ENCODE data around the gene SPATA6L. TPM values are rescaled to one million over a fixed set of nuclear protein-coding genes. Genes with fewer than 3 reads are reported as not detected.

Gene SPATA6L
- total RNA-seq, 4 donors from 2014 or later, result 0.51 to 13.6 (median 6.5) TPM

- no peaks in the 10 kb centered on the region for H3K4me1 ChIP-seq
- no peak for DNase-seq
- TF ChIP-seq POLR2A (IDR thresholded peaks at IDR 0.05) (no peak), CTCF (IDR thresholded peaks at IDR 0.05) (no peak)
- H3K4me3 ChIP-seq, result no peak overlapping the region
- no peaks in the 10 kb centered on the region for H3K9me3 ChIP-seq
- no peaks in the 10 kb centered on the region for H3K27me3 ChIP-seq
- H3K36me3 ChIP-seq, result no peaks in the 10 kb centered on the region
- intact Hi-C loops (cut with DNase I; ENCODE audit: low total_unique reads), result no loop called here
- H3K27ac ChIP-seq, result no peak overlapping the region
Measured at GRCh38 chr9:4584636-4585035, 81.6 kb downstream of the SPATA6L start.

- Histone ChIP-seq H3K36me3 (no peaks in the 10 kb centered on the region), H3K27ac (no peak overlapping the region), H3K9me3 (no peaks in the 10 kb centered on the region), H3K4me3 (no peak overlapping the region), H3K4me1 (no peaks in the 10 kb centered on the region), H3K27me3 (no peaks in the 10 kb centered on the region)
- intact Hi-C loops (cut with DNase I; ENCODE audit: low total_unique reads), result no loop called here
- no peak for TF ChIP-seq POLR2A (IDR thresholded peaks at IDR 0.05)
- TF ChIP-seq CTCF (IDR thresholded peaks at IDR 0.05), result no peak
- DNase-seq, result no peak
Measured at GRCh38 chr9:4583001-4583400, 83.3 kb downstream of the SPATA6L start.

- no peak for DNase-seq
- Histone ChIP-seq H3K36me3 (no peaks in the 10 kb centered on the region), H3K27ac (no peak overlapping the region)
Measured at GRCh38 chr9:4581861-4582565, 84.3 kb downstream of the SPATA6L start.

GRCh38 chr9:4581035-4581760 lies 85.1 kb downstream of the SPATA6L start:
- no peak overlapping the region for H3K27ac ChIP-seq
- H3K4me1 ChIP-seq, result no peaks in the 10 kb centered on the region
- H3K9me3 ChIP-seq, result no peaks in the 10 kb centered on the region
- TF ChIP-seq CTCF (IDR thresholded peaks at IDR 0.05) (no peak), POLR2A (IDR thresholded peaks at IDR 0.05) (no peak)
- no peaks in the 10 kb centered on the region for H3K27me3 ChIP-seq
- H3K4me3 ChIP-seq, result no peak overlapping the region
- DNase-seq, result no peak
- intact Hi-C loops (cut with DNase I; ENCODE audit: low total_unique reads), result no loop called here
- no peaks in the 10 kb centered on the region for H3K36me3 ChIP-seq

More at GRCh38 chr9:4581861-4582565, 84.3 kb downstream of the SPATA6L start:
- Histone ChIP-seq H3K27me3 (no peaks in the 10 kb centered on the region), H3K4me1 (no peaks in the 10 kb centered on the region), H3K9me3 (no peaks in the 10 kb centered on the region), H3K4me3 (no peak overlapping the region)
- intact Hi-C loops (cut with DNase I; ENCODE audit: low total_unique reads), result no loop called here
- no peak for TF ChIP-seq POLR2A (IDR thresholded peaks at IDR 0.05)
- TF ChIP-seq CTCF (IDR thresholded peaks at IDR 0.05), result no peak

GRCh38 chr9:4579001-4579400 lies 87.3 kb downstream of the SPATA6L start:
- intact Hi-C loops (cut with DNase I; ENCODE audit: low total_unique reads), result no loop called here
- Histone ChIP-seq H3K9me3 (no peaks in the 10 kb centered on the region), H3K27me3 (no peaks in the 10 kb centered on the region), H3K4me1 (no peaks in the 10 kb centered on the region), H3K36me3 (no peaks in the 10 kb centered on the region), H3K27ac (no peak overlapping the region), H3K4me3 (no peak overlapping the region)
- TF ChIP-seq POLR2A (IDR thresholded peaks at IDR 0.05) (no peak), CTCF (IDR thresholded peaks at IDR 0.05) (no peak)
- no peak for DNase-seq
